ENCODE results near the gene RHBDD1. TPM values are rescaled to one million over a fixed set of nuclear protein-coding genes. Genes with fewer than 3 reads are reported as not detected.
A peak's percentile ranks its signal among the peaks of the same experiment; 100 is the strongest.
"Not testable (repeated sequence)": the region's sequence is repeated elsewhere in the genome, so short reads cannot be mapped to it uniquely, and the experiment has no call there.

RHBDD1 gene
- total and polyA plus RNA-seq, 3 experiments from 2014 or later, result 19.2 to 35.7 (median 32.8) TPM

- H3K4me3 Mint-ChIP-seq, result peak overlapping the region; percentile 86 to 98 (median 94)
- Histone ChIP-seq H3K27ac (ENCODE audit: low read depth, low read length) (peak overlapping the region; percentile 99), H3K36me3 (ENCODE audit: insufficient read depth, low read length) (no peaks in the 10 kb centered on the region), H3K27me3 (ENCODE audit: insufficient read depth, low read length, poor library complexity, severe bottlenecking) (no peaks in the 10 kb centered on the region), H3K4me3 (ENCODE audit: low read length) (peak overlapping the region; percentile 85), H3K4me1 (ENCODE audit: insufficient read depth, low read length) (peaks cover 56% of the 10 kb centered on the region), H3K9me3 (ENCODE audit: low read length) (no peaks in the 10 kb centered on the region)
- H3K9me3 Mint-ChIP-seq, result no peaks in the 10 kb centered on the region
- H3K27me3 Mint-ChIP-seq, result peaks cover 0 to 2% of the 10 kb centered on the region in 2 donors
- peaks cover 64 to 78% (median 78%) of the 10 kb centered on the region in 3 donors for H3K4me1 Mint-ChIP-seq
- peaks cover 0 to 13% (median 0%) of the 10 kb centered on the region in 3 donors for H3K36me3 Mint-ChIP-seq
- ChIA-PET CTCF (interaction anchor here (2.2 kb wide), 2 partner anchors 35 to 38 kb away, joined by 5 to 10 read pairs; partner anchors contain the start of gene IRS1), POLR2A (interaction anchor here (3.0 kb wide), 1 partner anchor 38 kb away, joined by 33 read pairs; the partner anchor contains the start of gene IRS1)
- no peak for DNase-seq
- H3K27ac Mint-ChIP-seq, result peak overlapping the region; percentile 96 to 100 (median 99)
These were observed 1.5 kb downstream of the RHBDD1 start for GRCh38 chr2:226837334-226837733.

- Histone ChIP-seq H3K4me1 (ENCODE audit: insufficient read depth, low read length) (peaks cover 56% of the 10 kb centered on the region), H3K27ac (ENCODE audit: low read depth, low read length) (peak overlapping the region; percentile 99), H3K27me3 (ENCODE audit: insufficient read depth, low read length, poor library complexity, severe bottlenecking) (no peaks in the 10 kb centered on the region), H3K36me3 (ENCODE audit: insufficient read depth, low read length) (no peaks in the 10 kb centered on the region), H3K4me3 (ENCODE audit: low read length) (no peak overlapping the region), H3K9me3 (ENCODE audit: low read length) (no peaks in the 10 kb centered on the region)
- peaks cover 68 to 85% (median 84%) of the 10 kb centered on the region in 3 donors for H3K4me1 Mint-ChIP-seq
- peak overlapping the region; percentile 95 to 100 (median 98) for H3K27ac Mint-ChIP-seq
- POLR2A ChIA-PET, result interaction anchor here (1.6 to 3.0 kb wide), 2 partner anchors 39 to 40 kb away, joined by 5 to 33 read pairs; partner anchors contain the start of gene IRS1
- no peaks in the 10 kb centered on the region for H3K9me3 Mint-ChIP-seq
- peak overlapping the region; percentile 86 to 98 (median 94) for H3K4me3 Mint-ChIP-seq
- H3K27me3 Mint-ChIP-seq, result peaks cover 0 to 2% of the 10 kb centered on the region in 2 donors
- no peak for DNase-seq
- peaks cover 0 to 13% (median 0%) of the 10 kb centered on the region in 3 donors for H3K36me3 Mint-ChIP-seq
- CTCF ChIA-PET, result interaction anchor here (2.2 kb wide), 2 partner anchors 36 to 39 kb away, joined by 5 to 10 read pairs; partner anchors contain the start of gene IRS1
These were observed 2.1 kb downstream of the RHBDD1 start for GRCh38 chr2:226837787-226838603.

- H3K4me1 Mint-ChIP-seq, result peaks cover 70 to 86% (median 84%) of the 10 kb centered on the region in 3 donors
These were observed 2.9 kb downstream of the RHBDD1 start for GRCh38 chr2:226838722-226839121.

GRCh38 chr2:226839161-226839560, 3.3 kb downstream of the RHBDD1 start:
- Mint-ChIP-seq H3K36me3 (peaks cover 0 to 13% (median 2%) of the 10 kb centered on the region in 3 donors), H3K27ac (peak overlapping the region; percentile 70 to 100 (median 97)), H3K4me3 (peak overlapping the region in 6 of 7 donors; percentile 41 to 93 (median 50)), H3K27me3 (peaks cover 0 to 2% of the 10 kb centered on the region in 2 donors), H3K4me1 (peaks cover 67 to 86% (median 81%) of the 10 kb centered on the region in 3 donors), H3K9me3 (no peaks in the 10 kb centered on the region)
- H3K4me3 ChIP-seq (ENCODE audit: low read length), result no peak overlapping the region
- H3K27ac ChIP-seq (ENCODE audit: low read depth, low read length), result peak overlapping the region; percentile 99
- peaks cover 56% of the 10 kb centered on the region for H3K4me1 ChIP-seq (ENCODE audit: insufficient read depth, low read length)
- no peaks in the 10 kb centered on the region for H3K9me3 ChIP-seq (ENCODE audit: low read length)
- H3K27me3 ChIP-seq (ENCODE audit: insufficient read depth, low read length, poor library complexity, severe bottlenecking), result no peaks in the 10 kb centered on the region
- ChIA-PET CTCF (interaction anchor here (0.7 to 2.2 kb wide), 3 partner anchors 37 to 47 kb away, joined by 3 to 5 read pairs (median 3); partner anchors contain the start of gene IRS1), POLR2A (interaction anchor here (0.5 to 1.6 kb wide), 2 partner anchors 41 to 66 kb away, joined by 5 read pairs; no protein-coding TSS in a partner anchor)
- no peaks in the 10 kb centered on the region for H3K36me3 ChIP-seq (ENCODE audit: insufficient read depth, low read length)
- DNase-seq, result no peak

More at GRCh38 chr2:226838722-226839121, 2.9 kb downstream of the RHBDD1 start:
- Mint-ChIP-seq H3K27ac (peak overlapping the region; percentile 74 to 100 (median 97)), H3K27me3 (peaks cover 0 to 2% of the 10 kb centered on the region in 2 donors), H3K36me3 (peaks cover 0 to 13% (median 2%) of the 10 kb centered on the region in 3 donors), H3K4me3 (peak overlapping the region in 5 of 7 donors; percentile 41 to 93 (median 54)), H3K9me3 (no peaks in the 10 kb centered on the region)
- Histone ChIP-seq H3K9me3 (ENCODE audit: low read length) (no peaks in the 10 kb centered on the region), H3K27me3 (ENCODE audit: insufficient read depth, low read length, poor library complexity, severe bottlenecking) (no peaks in the 10 kb centered on the region), H3K4me3 (ENCODE audit: low read length) (no peak overlapping the region), H3K36me3 (ENCODE audit: insufficient read depth, low read length) (no peaks in the 10 kb centered on the region), H3K4me1 (ENCODE audit: insufficient read depth, low read length) (peaks cover 56% of the 10 kb centered on the region), H3K27ac (ENCODE audit: low read depth, low read length) (peak overlapping the region; percentile 99)
- POLR2A ChIA-PET, result interaction anchor here (0.5 to 1.6 kb wide), 2 partner anchors 40 to 66 kb away, joined by 5 read pairs; no protein-coding TSS in a partner anchor
- CTCF ChIA-PET, result interaction anchor here (2.2 kb wide), 2 partner anchors 36 to 39 kb away, joined by 5 to 10 read pairs; partner anchors contain the start of gene IRS1
- DNase-seq, result no peak

GRCh38 chr2:226839951-226840350, 4.1 kb downstream of the RHBDD1 start:
- H3K4me3 Mint-ChIP-seq, result peak overlapping the region in 3 of 7 donors; percentile 27 to 61 (median 32)
- peak overlapping the region; percentile 74 to 100 (median 97) for H3K27ac Mint-ChIP-seq
- H3K36me3 ChIP-seq (ENCODE audit: insufficient read depth, low read length), result no peaks in the 10 kb centered on the region
- no peaks in the 10 kb centered on the region for H3K27me3 ChIP-seq (ENCODE audit: insufficient read depth, low read length, poor library complexity, severe bottlenecking)
- no peak overlapping the region for H3K27ac ChIP-seq (ENCODE audit: low read depth, low read length)
- peaks cover 50% of the 10 kb centered on the region for H3K4me1 ChIP-seq (ENCODE audit: insufficient read depth, low read length)
- no peaks in the 10 kb centered on the region for H3K9me3 ChIP-seq (ENCODE audit: low read length)
- peaks cover 61 to 84% (median 74%) of the 10 kb centered on the region in 3 donors for H3K4me1 Mint-ChIP-seq
- H3K4me3 ChIP-seq (ENCODE audit: low read length), result no peak overlapping the region
- ChIA-PET POLR2A (no interaction called here), CTCF (interaction anchor here (0.7 to 1.2 kb wide), 3 partner anchors 26 to 48 kb away, joined by 3 read pairs; partner anchors contain the start of gene IRS1)
- peaks cover 0 to 13% (median 2%) of the 10 kb centered on the region in 3 donors for H3K36me3 Mint-ChIP-seq
- DNase-seq, result no peak
- H3K27me3 Mint-ChIP-seq, result peaks cover 0 to 2% of the 10 kb centered on the region in 2 donors
- H3K9me3 Mint-ChIP-seq, result no peaks in the 10 kb centered on the region

- H3K27ac Mint-ChIP-seq; H3K27me3 ChIP-seq (ENCODE audit: insufficient read depth, low read length, poor library complexity, severe bottlenecking); CTCF ChIA-PET; H3K27ac ChIP-seq (ENCODE audit: low read depth, low read length); H3K36me3 ChIP-seq (ENCODE audit: insufficient read depth, low read length); H3K4me3 ChIP-seq (ENCODE audit: low read length); H3K27me3 Mint-ChIP-seq; POLR2A ChIA-PET; H3K9me3 ChIP-seq (ENCODE audit: low read length); H3K36me3 Mint-ChIP-seq; DNase-seq; H3K4me3 Mint-ChIP-seq; H3K9me3 Mint-ChIP-seq: not testable (repeated sequence)
- peaks cover 29% of the 10 kb centered on the region for H3K4me1 ChIP-seq (ENCODE audit: insufficient read depth, low read length)
- H3K4me1 Mint-ChIP-seq, result peaks cover 40 to 81% (median 53%) of the 10 kb centered on the region in 3 donors
These were observed 7.1 kb downstream of the RHBDD1 start for GRCh38 chr2:226843001-226843400.

GRCh38 chr2:226845386-226846116, 9.7 kb downstream of the RHBDD1 start:
- H3K9me3 ChIP-seq (ENCODE audit: low read length), result no peaks in the 10 kb centered on the region
- H3K27me3 Mint-ChIP-seq, result no peaks in the 10 kb centered on the region
- no peak overlapping the region for H3K27ac Mint-ChIP-seq
- H3K4me3 ChIP-seq (ENCODE audit: low read length), result no peak overlapping the region
- H3K4me1 ChIP-seq (ENCODE audit: insufficient read depth, low read length), result peaks cover 4% of the 10 kb centered on the region
- H3K27ac ChIP-seq (ENCODE audit: low read depth, low read length), result no peak overlapping the region
- peaks cover 20 to 55% (median 27%) of the 10 kb centered on the region in 3 donors for H3K4me1 Mint-ChIP-seq
- H3K36me3 Mint-ChIP-seq, result peaks cover 0 to 4% (median 1%) of the 10 kb centered on the region in 3 donors
- ChIA-PET POLR2A (no interaction called here), CTCF (no interaction called here)
- no peak for DNase-seq
- H3K9me3 Mint-ChIP-seq, result no peaks in the 10 kb centered on the region
- H3K4me3 Mint-ChIP-seq, result no peak overlapping the region
- H3K27me3 ChIP-seq (ENCODE audit: insufficient read depth, low read length, poor library complexity, severe bottlenecking), result no peaks in the 10 kb centered on the region
- no peaks in the 10 kb centered on the region for H3K36me3 ChIP-seq (ENCODE audit: insufficient read depth, low read length)

All from CD8-positive, alpha-beta memory T cell (primary cell).